ENCODE data around the gene BBS9.
A peak's percentile ranks its signal among the peaks of the same experiment; 100 is the strongest.

Gene BBS9

GRCh38 chr7:33101906-33102305, 27.5 kb upstream of the BBS9 start:
- no peaks in the 10 kb centered on the region for H3K9me3 ChIP-seq (replicated peaks; ENCODE audit: insufficient read depth, low read length)
- H3K36me3 ChIP-seq (replicated peaks; ENCODE audit: insufficient read depth, low read length) = peaks cover 4% of the 10 kb centered on the region; the same call in 1 of the 2 replicates

GRCh38 chr7:33107136-33108066, 22.0 kb upstream of the BBS9 start:
- peak overlapping the region; percentile 89 for H3K4me3 ChIP-seq (ENCODE audit: low read length)
- H3K36me3 ChIP-seq (replicated peaks; ENCODE audit: insufficient read depth, low read length) = no peaks in the 10 kb centered on the region
- H3K4me2 ChIP-seq (ENCODE audit: low read depth, low read length) = peak overlapping the region; percentile 93
- H3K9ac ChIP-seq (ENCODE audit: low read length) = peak overlapping the region; percentile 71; the same call in 1 of the 2 replicates
- no peak overlapping the region for H2AFZ ChIP-seq (ENCODE audit: low read length)
- no peaks in the 10 kb centered on the region for H3K9me3 ChIP-seq (replicated peaks; ENCODE audit: insufficient read depth, low read length)
- H3K27ac ChIP-seq (ENCODE audit: low read length) = peak overlapping the region; percentile 41; the same call in 1 of the 2 replicates
- peaks cover 66% of the 10 kb centered on the region for H3K79me2 ChIP-seq (ENCODE audit: low read length)
- peaks cover 13% of the 10 kb centered on the region; the same call in 1 of the 2 replicates for H3K4me1 ChIP-seq (ENCODE audit: low read length)
- peaks cover 9% of the 10 kb centered on the region; the same call in 1 of the 2 replicates for H4K20me1 ChIP-seq (ENCODE audit: insufficient read depth, low read length)
- TF ChIP-seq EZH2phosphoT487 (IDR thresholded peaks at IDR 0.05; ENCODE audit: low read length) = no peak
- TF ChIP-seq EZH2 (optimal IDR thresholded peaks at IDR 0.05; ENCODE audit: low read depth, low read length) = no peak
- TF ChIP-seq, protein P1, sequence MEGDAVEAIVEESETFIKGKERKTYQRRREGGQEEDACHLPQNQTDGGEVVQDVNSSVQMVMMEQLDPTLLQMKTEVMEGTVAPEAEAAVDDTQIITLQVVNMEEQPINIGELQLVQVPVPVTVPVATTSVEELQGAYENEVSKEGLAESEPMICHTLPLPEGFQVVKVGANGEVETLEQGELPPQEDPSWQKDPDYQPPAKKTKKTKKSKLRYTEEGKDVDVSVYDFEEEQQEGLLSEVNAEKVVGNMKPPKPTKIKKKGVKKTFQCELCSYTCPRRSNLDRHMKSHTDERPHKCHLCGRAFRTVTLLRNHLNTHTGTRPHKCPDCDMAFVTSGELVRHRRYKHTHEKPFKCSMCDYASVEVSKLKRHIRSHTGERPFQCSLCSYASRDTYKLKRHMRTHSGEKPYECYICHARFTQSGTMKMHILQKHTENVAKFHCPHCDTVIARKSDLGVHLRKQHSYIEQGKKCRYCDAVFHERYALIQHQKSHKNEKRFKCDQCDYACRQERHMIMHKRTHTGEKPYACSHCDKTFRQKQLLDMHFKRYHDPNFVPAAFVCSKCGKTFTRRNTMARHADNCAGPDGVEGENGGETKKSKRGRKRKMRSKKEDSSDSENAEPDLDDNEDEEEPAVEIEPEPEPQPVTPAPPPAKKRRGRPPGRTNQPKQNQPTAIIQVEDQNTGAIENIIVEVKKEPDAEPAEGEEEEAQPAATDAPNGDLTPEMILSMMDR (IDR thresholded peaks at IDR 0.05; ENCODE audit: low read length) = peak; percentile 59
- H3K9me2 ChIP-seq (replicated peaks; ENCODE audit: insufficient read depth, low read length) = no peaks in the 10 kb centered on the region
- DNase-seq = peak; percentile 60
- H3F3A ChIP-seq (ENCODE audit: insufficient read depth, low read length) = peaks cover 25% of the 10 kb centered on the region
- H3K27me3 ChIP-seq (replicated peaks; ENCODE audit: insufficient read depth, low read length) = peaks cover 10% of the 10 kb centered on the region; the same call in 1 of the 2 replicates

More at GRCh38 chr7:33101906-33102305, 27.5 kb upstream of the BBS9 start:
- Histone ChIP-seq H4K20me1 (ENCODE audit: insufficient read depth, low read length) (peaks cover 5% of the 10 kb centered on the region; the same call in 1 of the 2 replicates), H3K27me3 (replicated peaks; ENCODE audit: insufficient read depth, low read length) (no peaks in the 10 kb centered on the region), H3K79me2 (ENCODE audit: low read length) (peaks cover 66% of the 10 kb centered on the region), H3K27ac (ENCODE audit: low read length) (no peak overlapping the region), H3K4me3 (ENCODE audit: low read length) (no peak overlapping the region), H2AFZ (ENCODE audit: low read length) (no peak overlapping the region), H3K4me1 (ENCODE audit: low read length) (0 out of 2 replicates have a peak, but pooled peaks cover under 1% of the 10 kb centered on the region), H3K4me2 (ENCODE audit: low read depth, low read length) (no peak overlapping the region), H3K9ac (ENCODE audit: low read length) (no peak overlapping the region), H3K9me2 (replicated peaks; ENCODE audit: insufficient read depth, low read length) (no peaks in the 10 kb centered on the region), H3F3A (ENCODE audit: insufficient read depth, low read length) (no peaks in the 10 kb centered on the region)
- TF ChIP-seq EZH2 (optimal IDR thresholded peaks at IDR 0.05; ENCODE audit: low read depth, low read length) (no peak), EZH2phosphoT487 (IDR thresholded peaks at IDR 0.05; ENCODE audit: low read length) (no peak)
- TF ChIP-seq, protein P1 (IDR thresholded peaks at IDR 0.05; ENCODE audit: low read length) = no peak
- no peak for DNase-seq

DNA sequence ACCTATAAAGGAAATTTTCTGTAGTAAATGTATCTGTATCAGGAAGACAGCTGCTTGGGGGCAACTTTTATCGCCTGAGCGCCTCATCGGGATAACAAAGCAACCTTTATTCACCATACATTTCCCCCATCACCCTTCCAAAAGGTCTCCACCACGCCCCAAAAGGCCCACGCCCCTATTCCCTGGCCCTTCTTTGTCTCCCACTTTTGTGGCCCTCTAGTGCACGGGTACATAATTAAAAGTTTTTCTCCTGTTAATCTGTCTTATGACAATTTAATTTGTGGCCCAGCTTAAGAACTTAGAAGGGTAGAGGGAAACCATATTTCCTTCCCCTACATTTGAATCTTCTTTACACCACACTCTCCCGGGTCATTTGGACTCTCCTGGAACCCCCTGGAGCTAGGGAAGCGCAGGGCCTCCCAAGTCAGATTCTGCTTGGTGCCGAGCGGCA, 20.8 kb upstream of the BBS9 start:
- Histone ChIP-seq H3K4me1 (ENCODE audit: low read length) (peaks cover 13% of the 10 kb centered on the region; the same call in 1 of the 2 replicates), H3K36me3 (replicated peaks; ENCODE audit: insufficient read depth, low read length) (no peaks in the 10 kb centered on the region), H3K4me3 (ENCODE audit: low read length) (peak overlapping the region; percentile 89), H3F3A (ENCODE audit: insufficient read depth, low read length) (peaks cover 25% of the 10 kb centered on the region), H4K20me1 (ENCODE audit: insufficient read depth, low read length) (peaks cover 9% of the 10 kb centered on the region; the same call in 1 of the 2 replicates), H3K4me2 (ENCODE audit: low read depth, low read length) (peak overlapping the region; percentile 93), H2AFZ (ENCODE audit: low read length) (peak overlapping the region; percentile 72), H3K79me2 (ENCODE audit: low read length) (peaks cover 54% of the 10 kb centered on the region), H3K9me3 (replicated peaks; ENCODE audit: insufficient read depth, low read length) (no peaks in the 10 kb centered on the region), H3K9me2 (replicated peaks; ENCODE audit: insufficient read depth, low read length) (no peaks in the 10 kb centered on the region), H3K27ac (ENCODE audit: low read length) (peak overlapping the region; percentile 41; the same call in 1 of the 2 replicates), H3K27me3 (replicated peaks; ENCODE audit: insufficient read depth, low read length) (peaks cover 10% of the 10 kb centered on the region; the same call in 1 of the 2 replicates), H3K9ac (ENCODE audit: low read length) (peak overlapping the region; percentile 71)
- TF ChIP-seq, protein P1 (IDR thresholded peaks at IDR 0.05; ENCODE audit: low read length) = peak; percentile 28
- TF ChIP-seq EZH2phosphoT487 (IDR thresholded peaks at IDR 0.05; ENCODE audit: low read length) (no peak), EZH2 (optimal IDR thresholded peaks at IDR 0.05; ENCODE audit: low read depth, low read length) (no peak)
- DNase-seq = peak; percentile 50
